HepG2 (cell line): ENCODE measurements around the gene VWA1. TPM values are rescaled to one million over a fixed set of nuclear protein-coding genes. Genes with fewer than 3 reads are reported as not detected.

Source experiments
- ATAC-seq: fragments of 200-7000 bp; cut with Tn5 transposase; 3 replicates; pipeline ENCODE4 v1.9.1; 2020; ENCODE audit warnings: mild to moderate bottlenecking, moderate library complexity
- BruUV-seq: library from RNA; stranded (reverse); fragments of 400-500 nt; replicated peaks from 2 replicates; lab custom pipeline; 2021; lab: Mats Ljungman, UMichigan
- CTCF ChIA-PET: fragments of 300-600 bp; formaldehyde crosslinking; extraction: SDS; loops from one replicate; lab custom pipeline; 2021; ENCODE audit warnings: low total read pairs, inconsistent platforms, low intra/inter-chr PET ratio; lab: Yijun Ruan, JAX
- POLR2A ChIA-PET: fragments of 350-600 bp; sonication (Branson Sonifier 250); formaldehyde crosslinking; loops from one replicate; lab custom pipeline; 2020; ENCODE audit warnings: antibody characterized with exemption, inconsistent platforms; lab: Yijun Ruan, JAX
- DNase-seq: peaks from one replicate; pipeline ENCODE4 v3.0.0-alpha.2; 2015; ENCODE audit warnings: low spot score
- FAIRE-seq: peaks from 3 replicates; lab custom pipeline; 2011; peaks lifted over from hg19 to GRCh38; lab: Jason Lieb, UNC
- H2AFZ ChIP-seq: one replicate; pipeline ENCODE4 v1.6.1; 2011; ENCODE audit warnings: low read length, inconsistent platforms
- H3K27ac ChIP-seq: fragments of 300-600 bp; 3 replicates; pipeline ENCODE4 v1.8.0; 2011; ENCODE audit warnings: mixed run types, mild to moderate bottlenecking, mixed read lengths, low read length, inconsistent platforms; ENCODE audit not compliant: insufficient read depth; ENCODE audit errors: extremely low read length
- H3K27me3 ChIP-seq, 2 experiments: fragments of 200-600 bp in 1 of 2; 2 replicates in 1 of 2; 3 replicates in 1 of 2; pipeline versions ENCODE4 v1.6.0 to v1.8.0; 2011; ENCODE audit warnings: low read length in 2 of 2, mild to moderate bottlenecking in 2 of 2, moderate library complexity in 2 of 2, inconsistent platforms in 1 of 2; ENCODE audit not compliant: insufficient read depth in 2 of 2, control insufficient read depth in 1 of 2
- H3K36me3 ChIP-seq, 2 experiments: fragments of 200-600 bp in 1 of 2; replicated peaks in 1 of 2; 2 replicates in 1 of 2; 3 replicates in 1 of 2; pipeline versions ENCODE4 v1.5.1 to v1.8.0; 2011; ENCODE audit warnings: low read length in 2 of 2, inconsistent platforms in 1 of 2; ENCODE audit not compliant: insufficient read depth in 2 of 2, control insufficient read depth in 1 of 2
- H3K4me1 ChIP-seq: 2 replicates; pipeline ENCODE4 v1.5.1; 2012; ENCODE audit warnings: low read length, inconsistent platforms; ENCODE audit not compliant: insufficient read depth
- H3K4me2 ChIP-seq: 2 replicates; pipeline ENCODE4 v1.6.0; 2011; ENCODE audit warnings: low read depth, low read length, inconsistent platforms
- H3K4me3 ChIP-seq, 3 experiments: fragments of 200-600 bp in 1 of 3; sonication (generic), shearing (Covaris generic) in 1 of 3; replicated peaks in 1 of 3; 2 replicates each; pipeline ENCODE4 v1.5.1; 2011 to 2016; ENCODE audit warnings: low read length in 3 of 3, inconsistent platforms in 2 of 3, low read depth in 2 of 3, mild to moderate bottlenecking in 2 of 3, control low read depth in 1 of 3, mixed read lengths in 1 of 3; ENCODE audit not compliant: insufficient read depth in 1 of 3
- H3K79me2 ChIP-seq: one replicate; pipeline ENCODE4 v1.6.1; 2011; ENCODE audit warnings: low read length, inconsistent platforms; ENCODE audit not compliant: insufficient read depth
- H3K9ac ChIP-seq: 2 replicates; pipeline ENCODE4 v1.6.0; 2011; ENCODE audit warnings: mild to moderate bottlenecking, low read depth, low read length, inconsistent platforms; ENCODE audit not compliant: insufficient read depth
- H3K9me3 ChIP-seq: 2 replicates; pipeline ENCODE4 v1.5.1; 2012; ENCODE audit warnings: mild to moderate bottlenecking, low read length
- H4K20me1 ChIP-seq: 2 replicates; pipeline ENCODE4 v1.6.0; 2011; ENCODE audit warnings: inconsistent platforms, mild to moderate bottlenecking, low read length, moderate library complexity; ENCODE audit not compliant: insufficient read depth
- E2F5 ChIP-seq: sonication (generic); formaldehyde crosslinking; conservative IDR thresholded peaks from 2 replicates; pipeline ENCODE4 v1.4.0; 2020; ENCODE audit warnings: missing genetic modification reagents
- FUBP1 ChIP-seq: sonication (generic); formaldehyde crosslinking; IDR thresholded peaks from 2 replicates; pipeline ENCODE4 v1.5.1; 2020; ENCODE audit warnings: missing genetic modification reagents, mild to moderate bottlenecking, borderline replicate concordance
- IRF2 ChIP-seq: IDR thresholded peaks from 2 replicates; pipeline ENCODE4 v1.6.1; 2018; ENCODE audit warnings: missing genetic modification reagents, missing compliant biosample characterization
- MAFG ChIP-seq: sonication (generic); formaldehyde crosslinking; IDR thresholded peaks from 2 replicates; pipeline ENCODE4 v1.5.1; 2020; ENCODE audit warnings: mild to moderate bottlenecking, missing genetic modification reagents
- MAZ ChIP-seq, 2 experiments: sonication (generic) in 1 of 2; formaldehyde crosslinking in 1 of 2; IDR thresholded peaks; 2 replicates each; pipeline versions ENCODE4 v1.5.0 to v1.6.1; 2012 to 2020; ENCODE audit warnings: low read depth in 2 of 2, mild to moderate bottlenecking in 2 of 2, borderline replicate concordance in 1 of 2, improper control_type of control experiment in 1 of 2, low read length in 1 of 2, missing genetic modification reagents in 1 of 2, moderate library complexity in 1 of 2
- NR2C2 ChIP-seq: sonication (generic); formaldehyde crosslinking; IDR thresholded peaks from 2 replicates; pipeline ENCODE4 v1.4.0; 2020; ENCODE audit warnings: missing genetic modification reagents, mild to moderate bottlenecking, moderate library complexity, borderline replicate concordance
- SIN3B ChIP-seq: fragments of 150-350 bp; IDR thresholded peaks from 2 replicates; pipeline ENCODE4 v1.6.1; 2014; ENCODE audit warnings: low read length
- SMYD3 ChIP-seq: sonication (generic); formaldehyde crosslinking; IDR thresholded peaks from 2 replicates; pipeline ENCODE4 v1.8.1; 2023; ENCODE audit warnings: mild to moderate bottlenecking, missing genetic modification reagents
- ZNF496 ChIP-seq: sonication (generic); formaldehyde crosslinking; IDR thresholded peaks from 2 replicates; pipeline ENCODE4 v1.8.1; 2023; ENCODE audit warnings: mild to moderate bottlenecking, moderate library complexity, missing genetic modification reagents; ENCODE audit not compliant: insufficient replicate concordance
- ZNF547 ChIP-seq: sonication (generic); formaldehyde crosslinking; IDR thresholded peaks from 2 replicates; pipeline ENCODE4 v1.5.1; 2020; ENCODE audit warnings: mild to moderate bottlenecking, missing genetic modification reagents
- ZNF629 ChIP-seq: sonication (generic); formaldehyde crosslinking; conservative IDR thresholded peaks from 2 replicates; pipeline ENCODE4 v1.5.0; 2020; ENCODE audit warnings: missing genetic modification reagents
- ZNF704 ChIP-seq: sonication (generic); formaldehyde crosslinking; IDR thresholded peaks from 2 replicates; pipeline ENCODE4 v1.8.1; 2023; ENCODE audit warnings: mild to moderate bottlenecking, inconsistent platforms, moderate library complexity, missing genetic modification reagents, borderline replicate concordance
- WGBS: methylation state at CpG from one replicate; pipeline ENCODE4 v1.1.6; 2017; ENCODE audit warnings: low lambda C conversion rate; 5-methylcytosine and 5-hydroxymethylcytosine counted together
- in situ Hi-C: cut with HindIII; loops from 2 replicates; pipeline ENCODE4 v1.10.0; 2017; ENCODE audit warnings: low pct_unique_long_range_greater_than_20kb; ENCODE audit not compliant: extremely low pct_ligation_motif_present
- intact Hi-C: fragments of 100-400 bp; cut with micrococcal nuclease; formaldehyde crosslinking; loops from one replicate; pipeline ENCODE4 v1.10.0; 2022; ENCODE audit not compliant: unreplicated experiment
- polyA plus RNA-seq, 8 experiments: library from polyadenylated mRNA; depleted of rRNA in 3 of 8; stranded (reverse) in 7 of 8; unstranded in 1 of 8; fragments of >200 nt; fragmentation: Illumina TruSeq in 4 of 8; extraction: Trizol in 4 of 8; gene quantifications; 2 replicates each; pipeline versions ENCODE4 v1.2.1 to v1.2.3, GENCODE V29; 2011 to 2016; ENCODE audit warnings: low read depth in 4 of 8, missing spikeins in 1 of 8, mixed read lengths in 1 of 8; ENCODE audit not compliant: insufficient read depth in 1 of 8
- total RNA-seq, 5 experiments: library from RNA; depleted of rRNA; stranded (reverse); fragments of >200 nt; fragmentation: Illumina TruSeq; extraction: Trizol; gene quantifications; 2 replicates each; pipeline ENCODE4 v1.2.3, GENCODE V29; 2016; ENCODE audit warnings: low read depth in 1 of 5
- TF ChIP-seq, protein P1 (sequence below): sonication (generic); formaldehyde crosslinking; IDR thresholded peaks from 2 replicates; pipeline ENCODE4 v1.8.0; 2022; ENCODE audit warnings: low read depth, missing genetic modification reagents

The VWA1 gene
- total and polyA plus RNA-seq, 2 of the 13 experiments (the other 11 are each of a cell fraction or from before 2014, with no cell fraction given), result 40.9 to 57.5 TPM

- CTCF ChIA-PET, result interaction anchor here (1.4 kb wide), 1 partner anchor 11 kb away, joined by 10 read pairs; no protein-coding TSS in a partner anchor
- Histone ChIP-seq H3K4me3 (peak overlapping the region; percentile 72 to 88 (median 79)), H4K20me1 (no peaks in the 10 kb centered on the region), H3K79me2 (peaks cover 9% of the 10 kb centered on the region), H3K27ac (peak overlapping the region; percentile 94), H3K4me1 (peaks cover 45% of the 10 kb centered on the region), H3K27me3 (no peaks in the 10 kb centered on the region), H3K36me3 (no peaks in the 10 kb centered on the region), H3K9me3 (no peaks in the 10 kb centered on the region), H3K4me2 (peak overlapping the region; percentile 89), H3K9ac (peak overlapping the region; percentile 88), H2AFZ (no peak overlapping the region)
- ATAC-seq (peak; percentile 3), DNase-seq (peak; percentile 53), FAIRE-seq (peak; percentile 60)
- in situ Hi-C loops (no loop called here), intact Hi-C loops (no loop called here)
- POLR2A ChIA-PET, result interaction anchor here (0.8 to 11.0 kb wide), 13 partner anchors 8 to 125 kb away, joined by 3 to 355 read pairs (median 15); partner anchors contain the start of genes ANKRD65, AURKAIP1, CCNL2 and MRPL20
- BruUV-seq, result no TSS peak
- 3% methylated on average over 9 of the region's 35 CpGs for WGBS
- TF ChIP-seq E2F5 (CRISPR knock-in tag) (no peak), SMYD3 (CRISPR knock-in tag) (no peak), SIN3B (no peak), ZNF704 (CRISPR knock-in tag) (0 out of 2 replicates have a peak, but pooled peaks have one; percentile 37), ZNF496 (CRISPR knock-in tag) (no peak), FUBP1 (CRISPR knock-in tag) (no peak), NR2C2 (peak; percentile 33; the same call in 1 of the 2 replicates), MAZ (IDR thresholded peaks at IDR 0.05; ENCODE audit: borderline replicate concordance, low read depth, low read length) (no peak), MAZ (CRISPR knock-in tag; IDR thresholded peaks at IDR 0.05; ENCODE audit: low read depth) (peak; percentile 65), ZNF629 (0 out of 2 replicates have a peak, but pooled peaks have one; percentile 23), MAFG (CRISPR knock-in tag) (no peak), IRF2 (CRISPR knock-in tag) (peak; percentile 14; the same call in 1 of the 2 replicates), ZNF547 (peak; percentile 28)
- TF ChIP-seq, protein P1, sequence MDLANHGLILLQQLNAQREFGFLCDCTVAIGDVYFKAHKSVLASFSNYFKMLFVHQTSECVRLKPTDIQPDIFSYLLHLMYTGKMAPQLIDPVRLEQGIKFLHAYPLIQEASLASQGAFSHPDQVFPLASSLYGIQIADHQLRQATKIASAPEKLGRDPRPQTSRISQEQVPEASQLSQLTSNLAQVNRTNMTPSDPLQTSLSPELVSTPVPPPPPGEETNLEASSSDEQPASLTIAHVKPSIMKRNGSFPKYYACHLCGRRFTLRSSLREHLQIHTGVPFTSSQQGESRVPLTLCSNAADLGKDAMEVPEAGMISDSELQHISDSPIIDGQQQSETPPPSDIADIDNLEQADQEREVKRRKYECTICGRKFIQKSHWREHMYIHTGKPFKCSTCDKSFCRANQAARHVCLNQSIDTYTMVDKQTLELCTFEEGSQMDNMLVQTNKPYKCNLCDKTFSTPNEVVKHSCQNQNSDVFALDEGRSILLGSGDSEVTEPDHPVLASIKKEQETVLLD (CRISPR knock-in tag), result no peak
Observed at GRCh38 chr1:1430114-1430982, 5.1 kb upstream of the VWA1 start.
